Right lobe of liver (tissue), 6 donors: ENCODE measurements around the gene DST. TPM values are rescaled to one million over a fixed set of nuclear protein-coding genes. Genes with fewer than 3 reads are reported as not detected.
A peak's percentile ranks its signal among the peaks of the same experiment; 100 is the strongest.

Experiments
- ATAC-seq, 4 donors: fragments of 200-7000 bp; cut with Tn5 transposase; one replicate each; pipeline ENCODE4 v1.9.1; 2020; ENCODE audit warnings: mild to moderate bottlenecking in 4 of 4, moderate library complexity in 4 of 4
- DNase-seq, 3 donors: peaks; one replicate each; pipeline ENCODE4 v3.0.0-alpha.2; 2020
- H3K27ac ChIP-seq, 3 donors: fragments of 200-600 bp; one replicate each; pipeline ENCODE4 v1.8.0; 2022
- H3K27me3 ChIP-seq, 2 donors: fragments of 200-600 bp; one replicate each; pipeline ENCODE4 v1.8.0; 2022
- H3K36me3 ChIP-seq, 4 donors: fragments of 200-600 bp; sonication (generic) in 1 of 4; one replicate each; pipeline versions ENCODE4 v1.5.1 to v1.8.0; 2017 to 2022; ENCODE audit warnings: control low read depth in 1 of 4
- H3K4me1 ChIP-seq, 4 donors: fragments of 200-600 bp; sonication (generic) in 1 of 4; one replicate each; pipeline versions ENCODE4 v1.5.1 to v1.8.0; 2017 to 2022; ENCODE audit warnings: control low read depth in 1 of 4
- H3K4me3 ChIP-seq, 3 donors: fragments of 200-600 bp; one replicate each; pipeline ENCODE4 v1.8.0; 2022
- H3K9me3 ChIP-seq, 4 donors: fragments of 200-600 bp; sonication (generic) in 1 of 4; one replicate each; pipeline versions ENCODE4 v1.5.1 to v1.8.0; 2017 to 2022; ENCODE audit warnings: control low read depth in 1 of 4
- POLR2A ChIP-seq: fragments of 450-650 bp; IDR thresholded peaks from one replicate; pipeline ENCODE4 v1.6.1; 2017; ENCODE audit warnings: antibody characterized with exemption, mild to moderate bottlenecking
- WGBS: methylation state at CpG from one replicate; pipeline ENCODE4 v1.1.6; 2018; ENCODE audit warnings: low coverage, low lambda C conversion rate; ENCODE audit not compliant: insufficient coverage; ENCODE audit errors: missing lambda C conversion rate; 5-methylcytosine and 5-hydroxymethylcytosine counted together
- intact Hi-C, 2 donors: fragments of 100-400 bp; cut with DNase I; formaldehyde crosslinking; loops; one replicate each; pipeline versions ENCODE4 v1.11.2 to v1.14.1; 2022
- total RNA-seq, 6 experiments: library from RNA; depleted of rRNA in 2 of 6; stranded (reverse); fragments of >200 nt in 2 of 6; fragmentation: NEBNext Ultra II Directional in 3 of 6; extraction: Animal tissue kit (Norgen Biotek cat#: 25700) in 3 of 6; gene quantifications; one replicate each; pipeline versions ENCODE4 v1.1.0 to v1.2.4, GENCODE V29; 2016 to 2023
- TF ChIP-seq, protein P1 (sequence below), 4 donors: fragments of 200-600 bp in 3 of 4; fragments of 450-650 bp in 1 of 4; IDR thresholded peaks; one replicate each; pipeline versions ENCODE4 v1.5.1 to v1.8.0; 2016 to 2022; ENCODE audit warnings: antibody characterized with exemption in 4 of 4, mild to moderate bottlenecking in 2 of 4
- donor health status: DM: no; HTN: yes; CAD: no.
- donor health status: DM: no; HTN: no; CAD: no.
- donor health status: DM: no; HTN: no; CAD: no.
- donor health status: DM: no; HTN: yes; CAD: no.
- donor health status: DM: no; HTN: yes; CAD: no.

DST gene
- total RNA-seq, 6 experiments from 2014 or later, result 92.1 to 207 (median 156) TPM

DNA sequence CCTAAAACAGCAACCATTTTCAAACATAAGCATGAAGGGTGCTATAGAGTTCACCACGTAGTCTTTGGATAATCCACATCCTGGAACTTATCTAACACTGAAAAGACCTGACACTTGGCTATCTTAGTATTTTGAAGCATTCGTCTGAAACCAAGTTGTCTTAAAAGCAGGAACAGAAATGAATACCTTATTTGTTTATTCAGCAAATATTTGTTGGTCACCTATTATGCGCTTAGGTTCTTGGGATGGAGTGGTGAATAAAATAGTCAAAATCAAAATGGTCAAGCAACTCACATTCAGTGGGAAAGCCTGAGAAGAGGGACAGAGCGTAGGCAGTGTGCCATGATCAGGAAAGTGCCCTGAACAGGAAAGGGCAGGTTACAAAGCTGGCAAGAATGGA is 206.9 kb downstream of the DST start:
- Histone ChIP-seq H3K4me3 (no peak overlapping the region), H3K27me3 (no peaks in the 10 kb centered on the region), H3K36me3 (no peaks in the 10 kb centered on the region), H3K27ac (no peak overlapping the region), H3K4me1 (peaks cover 0 to 50% (median 24%) of the 10 kb centered on the region in 4 donors), H3K9me3 (no peaks in the 10 kb centered on the region)
- ATAC-seq (peak in 3 of 4 donors; percentile 11 to 35 (median 31)), DNase-seq (no peak)
- no peak for TF ChIP-seq POLR2A
- TF ChIP-seq, protein P1, sequence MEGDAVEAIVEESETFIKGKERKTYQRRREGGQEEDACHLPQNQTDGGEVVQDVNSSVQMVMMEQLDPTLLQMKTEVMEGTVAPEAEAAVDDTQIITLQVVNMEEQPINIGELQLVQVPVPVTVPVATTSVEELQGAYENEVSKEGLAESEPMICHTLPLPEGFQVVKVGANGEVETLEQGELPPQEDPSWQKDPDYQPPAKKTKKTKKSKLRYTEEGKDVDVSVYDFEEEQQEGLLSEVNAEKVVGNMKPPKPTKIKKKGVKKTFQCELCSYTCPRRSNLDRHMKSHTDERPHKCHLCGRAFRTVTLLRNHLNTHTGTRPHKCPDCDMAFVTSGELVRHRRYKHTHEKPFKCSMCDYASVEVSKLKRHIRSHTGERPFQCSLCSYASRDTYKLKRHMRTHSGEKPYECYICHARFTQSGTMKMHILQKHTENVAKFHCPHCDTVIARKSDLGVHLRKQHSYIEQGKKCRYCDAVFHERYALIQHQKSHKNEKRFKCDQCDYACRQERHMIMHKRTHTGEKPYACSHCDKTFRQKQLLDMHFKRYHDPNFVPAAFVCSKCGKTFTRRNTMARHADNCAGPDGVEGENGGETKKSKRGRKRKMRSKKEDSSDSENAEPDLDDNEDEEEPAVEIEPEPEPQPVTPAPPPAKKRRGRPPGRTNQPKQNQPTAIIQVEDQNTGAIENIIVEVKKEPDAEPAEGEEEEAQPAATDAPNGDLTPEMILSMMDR (IDR thresholded peaks at IDR 0.05), result no peak
- intact Hi-C loops, result no loop called here
- WGBS, result 51% methylated on average over 4 of the region's 4 CpGs

- intact Hi-C loops, result no loop called here
- no peak for TF ChIP-seq POLR2A
- TF ChIP-seq, protein P1 (IDR thresholded peaks at IDR 0.05), result no peak
- peaks cover 0 to 47% (median 23%) of the 10 kb centered on the region in 4 donors for H3K4me1 ChIP-seq
- H3K4me3 ChIP-seq, result no peak overlapping the region
- H3K36me3 ChIP-seq, result no peaks in the 10 kb centered on the region
- no peaks in the 10 kb centered on the region for H3K27me3 ChIP-seq
- 63% methylated on average over 2 of the region's 2 CpGs for WGBS
- H3K9me3 ChIP-seq, result no peaks in the 10 kb centered on the region
- no peak for DNase-seq
- no peak overlapping the region for H3K27ac ChIP-seq
- no peak for ATAC-seq
These were observed 207.4 kb downstream of the DST start for GRCh38 chr6:56435326-56435725.

- H3K36me3 ChIP-seq, result no peaks in the 10 kb centered on the region
- 89% methylated on average over 2 of the region's 2 CpGs for WGBS
- peaks cover 0 to 39% (median 20%) of the 10 kb centered on the region in 4 donors for H3K4me1 ChIP-seq
- intact Hi-C loops, result no loop called here
- H3K27me3 ChIP-seq, result no peaks in the 10 kb centered on the region
- H3K4me3 ChIP-seq, result no peak overlapping the region
- H3K27ac ChIP-seq, result no peak overlapping the region
- TF ChIP-seq POLR2A, result no peak
- TF ChIP-seq, protein P1 (IDR thresholded peaks at IDR 0.05), result no peak
- no peak for DNase-seq
- no peak for ATAC-seq
- H3K9me3 ChIP-seq, result no peaks in the 10 kb centered on the region
These were observed 208.1 kb downstream of the DST start for GRCh38 chr6:56434606-56435005.

DNA sequence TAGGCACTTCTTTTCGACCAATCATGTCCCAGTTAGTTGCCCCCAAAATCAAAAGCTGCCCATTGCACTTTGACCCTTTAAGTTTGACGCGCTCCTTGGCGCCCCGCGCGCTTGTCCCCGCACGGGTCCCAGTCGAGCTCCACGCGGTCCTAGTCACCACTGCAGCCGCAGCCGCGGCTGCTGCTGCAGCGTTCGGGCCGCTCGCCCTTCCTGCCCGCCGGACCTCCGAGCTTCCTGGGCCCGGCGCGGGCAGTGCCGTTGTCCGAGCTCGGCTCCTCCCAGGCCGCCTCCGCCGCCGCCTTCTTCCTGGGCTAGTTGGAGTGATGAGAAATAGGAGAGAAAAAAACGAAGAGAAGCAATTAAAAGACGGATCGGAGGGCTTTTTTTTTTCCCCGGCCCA is 209.6 kb downstream of the DST start:
- Histone ChIP-seq H3K9me3 (no peaks in the 10 kb centered on the region), H3K4me1 (peaks cover 0 to 27% (median 13%) of the 10 kb centered on the region in 4 donors), H3K36me3 (no peaks in the 10 kb centered on the region), H3K4me3 (no peak overlapping the region), H3K27ac (no peak overlapping the region), H3K27me3 (no peaks in the 10 kb centered on the region)
- intact Hi-C loops, result no loop called here
- ATAC-seq (no peak), DNase-seq (no peak)
- WGBS, result 85% methylated on average over 36 of the region's 36 CpGs
- TF ChIP-seq, protein P1 (IDR thresholded peaks at IDR 0.05), result no peak
- no peak for TF ChIP-seq POLR2A

DNA sequence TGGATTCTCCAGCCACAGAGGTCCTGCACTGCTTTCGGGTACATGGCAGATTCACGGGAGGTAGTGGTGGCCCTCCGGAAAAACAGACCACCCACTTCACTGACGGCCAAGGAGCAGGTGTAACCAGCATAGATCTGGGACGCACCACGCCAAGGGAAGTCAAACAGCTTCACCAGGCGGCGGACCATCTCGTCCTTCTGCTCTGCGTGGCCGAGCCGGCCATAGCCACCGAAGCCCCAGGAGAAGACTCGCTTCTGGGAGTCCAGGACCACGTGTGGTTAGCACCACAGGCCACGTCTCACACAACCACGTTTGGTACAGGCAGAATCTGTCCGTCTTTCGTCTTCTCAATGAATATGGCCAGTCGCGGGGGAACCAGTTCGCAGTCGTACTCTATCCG is 210.5 kb downstream of the DST start:
- no peak for TF ChIP-seq POLR2A
- TF ChIP-seq, protein P1 (IDR thresholded peaks at IDR 0.05), result no peak
- Histone ChIP-seq H3K4me1 (peaks cover 0 to 18% (median 9%) of the 10 kb centered on the region in 4 donors), H3K27me3 (no peaks in the 10 kb centered on the region), H3K27ac (no peak overlapping the region), H3K4me3 (no peak overlapping the region), H3K36me3 (no peaks in the 10 kb centered on the region), H3K9me3 (no peaks in the 10 kb centered on the region)
- intact Hi-C loops, result no loop called here
- DNase-seq (no peak), ATAC-seq (no peak)
- whole genome bisulfite sequencing, result 93% methylated on average over 8 of the region's 24 CpGs
